IPS-15b (cell line): ENCODE data around the gene PCLO.
"Not testable (repeated sequence)": the region's sequence is repeated elsewhere in the genome, so short reads cannot be mapped to it uniquely, and the experiment has no call there.

Experiments
- H3K27me3 ChIP-seq: one replicate; pipeline ENCODE4 v1.6.1; 2013; ENCODE audit warnings: low read length; ENCODE audit not compliant: control insufficient read depth, insufficient read depth
- H3K36me3 ChIP-seq: one replicate; pipeline ENCODE4 v1.6.1; 2013; ENCODE audit warnings: low read length; ENCODE audit not compliant: control insufficient read depth, insufficient read depth
- H3K4me1 ChIP-seq: one replicate; pipeline ENCODE4 v1.6.1; 2013; ENCODE audit warnings: mild to moderate bottlenecking, low read length; ENCODE audit not compliant: control insufficient read depth, insufficient read depth
- H3K4me3 ChIP-seq: one replicate; pipeline ENCODE4 v1.5.1; 2013; ENCODE audit warnings: low read depth, low read length
- H3K9ac ChIP-seq: one replicate; pipeline ENCODE4 v1.6.1; 2013; ENCODE audit warnings: low read depth, mild to moderate bottlenecking, low read length
- H3K9me3 ChIP-seq: one replicate; pipeline ENCODE4 v1.6.1; 2013; ENCODE audit warnings: mild to moderate bottlenecking, low read length; ENCODE audit not compliant: control insufficient read depth, insufficient read depth

PCLO gene

GRCh38 chr7:82706344-82706743, 456.3 kb downstream of the PCLO start:
- not testable (repeated sequence) for H3K27me3 ChIP-seq, H3K9me3 ChIP-seq, H3K36me3 ChIP-seq, H3K4me3 ChIP-seq, H3K9ac ChIP-seq, H3K4me1 ChIP-seq

DNA sequence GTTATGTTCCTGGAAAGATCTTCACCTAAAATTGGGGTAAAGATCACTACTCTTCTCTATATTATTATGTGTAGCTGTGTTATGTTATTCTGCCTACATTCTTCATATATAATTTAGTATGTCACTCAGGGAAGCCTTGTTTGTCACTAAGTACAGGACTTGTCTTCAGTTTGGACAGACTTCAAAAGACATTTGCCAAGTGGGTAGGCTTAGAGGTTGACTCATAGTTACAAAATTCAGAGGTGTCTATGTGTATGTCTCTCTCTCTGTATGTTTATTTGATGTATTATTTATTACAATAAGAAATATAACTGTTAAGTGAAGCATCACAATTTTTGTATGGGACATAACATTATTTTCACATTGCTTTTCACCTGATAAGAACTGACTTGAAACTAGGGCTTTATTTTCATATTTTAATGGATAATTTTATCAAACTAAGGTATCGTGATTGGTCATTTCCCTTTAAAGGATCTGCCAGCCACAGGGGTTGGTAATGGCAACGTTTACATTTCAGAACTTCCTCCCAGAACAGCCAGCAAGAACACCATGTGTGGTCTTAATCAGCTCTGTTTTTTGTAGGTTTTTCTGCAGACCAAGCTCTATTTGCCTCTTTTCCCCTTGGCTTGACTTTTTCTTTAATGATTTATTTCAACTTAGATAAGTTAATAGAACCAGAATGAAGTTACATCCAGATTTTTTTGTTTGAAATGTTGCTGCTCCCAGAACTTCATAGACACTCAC, 457.0 kb downstream of the PCLO start:
- Histone ChIP-seq H3K4me1 (no peaks in the 10 kb centered on the region), H3K4me3 (no peak overlapping the region), H3K9ac (no peak overlapping the region), H3K9me3 (no peaks in the 10 kb centered on the region), H3K27me3 (no peaks in the 10 kb centered on the region), H3K36me3 (no peaks in the 10 kb centered on the region)

DNA sequence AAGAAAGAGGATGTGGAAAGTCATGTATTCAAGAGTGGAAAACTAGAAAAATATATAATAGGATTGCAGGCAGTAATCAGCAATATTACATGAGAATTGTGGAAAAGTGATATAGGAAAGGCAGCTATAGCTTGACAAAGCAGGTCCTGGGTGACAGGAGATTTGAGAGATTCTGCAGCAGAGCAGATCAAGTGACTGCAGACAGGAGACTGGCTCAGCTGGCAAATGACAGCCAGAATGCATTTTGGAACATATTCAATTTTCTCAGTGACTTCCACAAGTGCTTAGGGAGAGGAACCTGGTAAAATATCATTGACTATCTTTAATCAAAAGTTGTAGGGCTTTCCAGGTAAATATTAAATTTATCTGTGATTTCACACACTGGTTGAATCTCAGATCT, 458.6 kb downstream of the PCLO start:
- Histone ChIP-seq H3K4me3 (no peak overlapping the region), H3K4me1 (no peaks in the 10 kb centered on the region), H3K27me3 (no peaks in the 10 kb centered on the region), H3K36me3 (no peaks in the 10 kb centered on the region), H3K9me3 (no peaks in the 10 kb centered on the region), H3K9ac (no peak overlapping the region)
